HL-60/S4 treated with retinoic acid at 250 ng/mL for 4 days and 3 days (cell line): ENCODE measurements around the gene EGR1.
"Not testable (repeated sequence)": the region's sequence is repeated elsewhere in the genome, so short reads cannot be mapped to it uniquely, and the experiment has no call there.

Experiments
- in situ Hi-C: fragments of 300-500 bp; cut with MboI; formaldehyde crosslinking; loops from 2 replicates; pipeline ENCODE4 v1.7.0; 2022; ENCODE audit warnings: low sequenced_read_pairs

The EGR1 gene

GRCh38 chr5:138506370-138507306, 41.4 kb downstream of the EGR1 start:
- in situ Hi-C loops = no loop called here

- in situ Hi-C loops = not testable (repeated sequence)
Measured at GRCh38 chr5:138507485-138507884, 42.2 kb downstream of the EGR1 start.

- in situ Hi-C loops = no loop called here
Measured at GRCh38 chr5:138508958-138509357, 43.7 kb downstream of the EGR1 start.

GRCh38 chr5:138514021-138514420, 48.7 kb downstream of the EGR1 start:
- in situ Hi-C loops = no loop called here

GRCh38 chr5:138515556-138516245, 50.4 kb downstream of the EGR1 start:
- in situ Hi-C loops = no loop called here

- in situ Hi-C loops = no loop called here
Measured at GRCh38 chr5:138517437-138517836, 52.2 kb downstream of the EGR1 start.
